ENCODE data around the gene KCNK5.

The KCNK5 gene

GRCh38 chr6:39231521-39232243 lies 2.4 kb upstream of the KCNK5 start:
- Histone ChIP-seq H3K27me3 (no peaks in the 10 kb centered on the region), H3K27ac (no peak overlapping the region), H3K9me3 (no peaks in the 10 kb centered on the region), H3K4me3 (ENCODE audit: low read depth in 1 of 2, low read length in 1 of 2) (no peak overlapping the region), H3K36me3 (no peaks in the 10 kb centered on the region), H3K4me1 (ENCODE audit: control insufficient read depth in 1 of 2, insufficient read depth in 1 of 2, low read depth in 1 of 2, low read length in 1 of 2) (peaks cover 32% of the 10 kb centered on the region in 2 experiments)
- TF ChIP-seq CTCF (IDR thresholded peaks at IDR 0.05): no peak

DNA sequence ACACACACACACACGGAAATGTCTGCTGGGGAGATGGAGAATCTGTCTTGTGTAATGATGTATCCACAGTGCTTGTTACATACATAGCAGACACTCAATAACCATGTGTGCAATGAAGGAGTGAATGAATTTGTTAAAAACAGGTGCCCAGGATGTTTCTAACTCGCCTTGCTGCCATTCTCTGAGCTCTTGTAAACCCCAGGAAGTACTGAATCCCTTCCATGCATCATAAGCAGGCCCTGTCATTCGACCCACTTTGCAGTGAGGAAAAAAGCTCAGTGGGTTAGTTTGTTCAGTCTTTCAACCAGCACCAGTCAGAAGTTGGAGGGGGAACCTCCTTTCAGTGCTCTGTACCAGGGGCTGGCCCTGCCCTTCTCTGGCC lies 1.4 kb upstream of the KCNK5 start:
- no peaks in the 10 kb centered on the region for H3K27me3 ChIP-seq
- peaks cover 42 to 43% of the 10 kb centered on the region in 2 experiments for H3K4me1 ChIP-seq (ENCODE audit: control insufficient read depth in 1 of 2, insufficient read depth in 1 of 2, low read depth in 1 of 2, low read length in 1 of 2)
- TF ChIP-seq CTCF (IDR thresholded peaks at IDR 0.05): no peak
- H3K27ac ChIP-seq: no peak overlapping the region
- H3K4me3 ChIP-seq (ENCODE audit: low read depth in 1 of 2, low read length in 1 of 2): no peak overlapping the region
- H3K36me3 ChIP-seq: no peaks in the 10 kb centered on the region
- H3K9me3 ChIP-seq: no peaks in the 10 kb centered on the region

DNA sequence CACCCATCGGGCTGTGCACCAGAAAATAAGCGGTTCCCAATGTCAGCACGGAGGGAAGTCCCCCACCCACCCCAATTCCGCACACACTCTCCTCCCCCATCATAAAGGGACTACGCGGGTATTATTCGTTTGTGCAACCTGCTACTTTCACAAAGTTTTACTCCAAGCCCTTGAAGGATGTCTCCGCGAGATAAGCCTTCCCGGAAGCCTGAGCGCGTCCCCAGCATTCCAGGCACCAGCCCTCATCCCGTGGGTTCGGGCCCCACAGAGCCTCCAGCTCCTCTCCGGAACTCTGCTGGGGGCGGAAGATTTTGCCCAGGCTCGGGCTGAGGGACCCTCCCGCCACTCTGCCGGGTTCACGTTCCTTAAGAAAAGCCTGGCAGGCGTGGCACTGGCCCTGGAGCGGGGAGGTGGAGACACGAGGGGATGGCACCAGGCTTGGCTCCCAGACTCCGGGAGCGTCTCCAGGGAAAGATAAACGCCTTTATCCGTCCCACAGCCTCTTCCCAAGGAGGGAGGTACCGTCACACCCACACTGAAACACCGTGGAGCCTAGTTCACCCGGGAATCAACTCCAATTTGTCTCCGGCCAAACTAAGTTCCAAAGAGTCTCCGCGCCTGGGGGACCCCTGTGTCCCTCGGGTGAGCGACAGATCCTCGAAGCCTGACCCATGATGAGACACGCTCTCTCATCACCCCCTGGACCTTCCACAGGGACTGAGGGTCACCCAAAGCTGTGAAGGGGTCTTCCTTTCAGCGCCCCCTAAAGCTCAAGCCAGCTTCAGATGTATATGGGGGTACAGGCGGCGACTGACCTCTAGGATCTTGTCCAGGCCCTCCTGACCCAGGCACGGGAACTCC lies 934 bp downstream of the KCNK5 start:
- H3K27me3 ChIP-seq: no peaks in the 10 kb centered on the region
- no peaks in the 10 kb centered on the region for H3K36me3 ChIP-seq
- peak overlapping the region; percentile 33 for H3K27ac ChIP-seq
- H3K4me3 ChIP-seq (ENCODE audit: low read depth in 1 of 2, low read length in 1 of 2): peak overlapping the region; percentile 64 to 74
- TF ChIP-seq CTCF (IDR thresholded peaks at IDR 0.05): no peak
- no peaks in the 10 kb centered on the region for H3K9me3 ChIP-seq
- peaks cover 63 to 66% of the 10 kb centered on the region in 2 experiments for H3K4me1 ChIP-seq (ENCODE audit: control insufficient read depth in 1 of 2, insufficient read depth in 1 of 2, low read depth in 1 of 2, low read length in 1 of 2)

DNA sequence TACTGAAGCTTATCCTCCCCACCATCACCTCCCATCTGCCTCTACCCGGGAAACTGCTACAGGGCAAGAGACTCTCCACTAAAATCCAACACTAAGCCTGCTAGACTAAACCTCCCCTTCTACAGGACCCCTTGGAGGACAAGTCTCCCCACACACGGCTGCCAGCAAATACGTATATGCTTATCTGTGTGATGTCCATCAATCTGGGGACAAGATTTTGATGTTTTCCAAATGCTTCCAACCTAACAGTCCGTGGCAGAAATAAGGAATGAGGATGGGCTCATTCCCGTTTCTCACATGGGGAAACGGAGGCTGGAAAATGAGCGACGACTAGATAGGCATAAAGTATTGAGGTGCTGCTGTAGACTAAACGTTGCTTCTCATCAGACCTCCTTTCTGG lies 1.8 kb downstream of the KCNK5 start:
- TF ChIP-seq CTCF (IDR thresholded peaks at IDR 0.05): no peak
- no peaks in the 10 kb centered on the region for H3K9me3 ChIP-seq
- H3K36me3 ChIP-seq: no peaks in the 10 kb centered on the region
- H3K4me3 ChIP-seq (ENCODE audit: low read depth in 1 of 2, low read length in 1 of 2): peak overlapping the region in 1 of 2 experiments; percentile 4
- H3K27me3 ChIP-seq: no peaks in the 10 kb centered on the region
- H3K27ac ChIP-seq: peak overlapping the region; percentile 83
- H3K4me1 ChIP-seq (ENCODE audit: control insufficient read depth in 1 of 2, insufficient read depth in 1 of 2, low read depth in 1 of 2, low read length in 1 of 2): peaks cover 66 to 70% of the 10 kb centered on the region in 2 experiments

GRCh38 chr6:39226639-39227329 lies 2.5 kb downstream of the KCNK5 start:
- Histone ChIP-seq H3K4me3 (ENCODE audit: low read depth in 1 of 2, low read length in 1 of 2) (peak overlapping the region in 1 of 2 experiments; percentile 17), H3K27me3 (no peaks in the 10 kb centered on the region), H3K36me3 (no peaks in the 10 kb centered on the region), H3K27ac (peak overlapping the region; percentile 83), H3K4me1 (ENCODE audit: control insufficient read depth in 1 of 2, insufficient read depth in 1 of 2, low read depth in 1 of 2, low read length in 1 of 2) (peaks cover 66 to 70% of the 10 kb centered on the region in 2 experiments), H3K9me3 (no peaks in the 10 kb centered on the region)
- TF ChIP-seq CTCF (IDR thresholded peaks at IDR 0.05): no peak

All from neutrophil (primary cell).